ENCODE results near the gene SLC27A4.

DNA sequence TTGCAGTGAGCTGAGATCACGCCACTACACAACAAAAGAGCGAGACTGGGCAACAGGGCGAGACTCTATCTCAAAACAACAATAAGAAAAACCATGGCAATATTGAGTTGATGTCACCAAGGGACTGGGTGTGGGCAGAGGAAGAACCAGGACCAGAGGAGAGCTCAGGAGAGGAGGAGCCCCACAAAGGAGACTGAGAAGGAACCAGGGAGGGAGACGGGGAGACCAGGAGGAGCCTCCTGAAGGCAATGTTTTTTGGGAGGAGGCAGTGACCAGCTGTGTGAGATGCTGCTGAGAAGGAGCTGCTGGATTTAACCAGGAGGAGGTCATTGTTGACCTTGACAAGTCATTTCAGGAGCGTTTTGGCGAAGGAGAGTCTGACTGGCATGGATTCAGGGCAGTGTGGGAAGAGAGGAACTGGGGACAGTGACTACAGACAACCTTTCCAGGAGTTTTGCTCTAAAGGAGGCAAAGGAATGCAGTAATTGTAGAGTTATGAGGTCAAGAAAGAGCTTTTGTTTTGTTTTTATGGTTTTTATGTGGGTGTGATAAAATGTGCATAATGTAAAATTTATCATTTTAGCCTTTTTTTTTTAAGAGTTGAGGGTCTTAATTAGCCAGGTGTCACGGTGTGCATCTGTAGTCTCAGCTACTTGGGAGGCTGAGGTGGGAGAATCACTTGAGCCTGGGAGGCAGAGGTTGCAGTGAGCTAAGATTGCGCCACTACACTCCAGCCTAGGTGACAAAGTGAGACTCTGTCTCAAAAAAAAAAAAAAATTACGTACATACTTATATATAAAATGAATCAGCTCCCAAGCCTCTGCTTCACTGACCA lies 36.0 kb upstream of the SLC27A4 start:
- TF ChIP-seq, protein P1, sequence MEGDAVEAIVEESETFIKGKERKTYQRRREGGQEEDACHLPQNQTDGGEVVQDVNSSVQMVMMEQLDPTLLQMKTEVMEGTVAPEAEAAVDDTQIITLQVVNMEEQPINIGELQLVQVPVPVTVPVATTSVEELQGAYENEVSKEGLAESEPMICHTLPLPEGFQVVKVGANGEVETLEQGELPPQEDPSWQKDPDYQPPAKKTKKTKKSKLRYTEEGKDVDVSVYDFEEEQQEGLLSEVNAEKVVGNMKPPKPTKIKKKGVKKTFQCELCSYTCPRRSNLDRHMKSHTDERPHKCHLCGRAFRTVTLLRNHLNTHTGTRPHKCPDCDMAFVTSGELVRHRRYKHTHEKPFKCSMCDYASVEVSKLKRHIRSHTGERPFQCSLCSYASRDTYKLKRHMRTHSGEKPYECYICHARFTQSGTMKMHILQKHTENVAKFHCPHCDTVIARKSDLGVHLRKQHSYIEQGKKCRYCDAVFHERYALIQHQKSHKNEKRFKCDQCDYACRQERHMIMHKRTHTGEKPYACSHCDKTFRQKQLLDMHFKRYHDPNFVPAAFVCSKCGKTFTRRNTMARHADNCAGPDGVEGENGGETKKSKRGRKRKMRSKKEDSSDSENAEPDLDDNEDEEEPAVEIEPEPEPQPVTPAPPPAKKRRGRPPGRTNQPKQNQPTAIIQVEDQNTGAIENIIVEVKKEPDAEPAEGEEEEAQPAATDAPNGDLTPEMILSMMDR (IDR thresholded peaks at IDR 0.05), result no peak
- TF ChIP-seq POLR2AphosphoS5 (IDR thresholded peaks at IDR 0.05), result no peak
